ENCODE measurements around the gene FGL2.
"Not testable (repeated sequence)": the region's sequence is repeated elsewhere in the genome, so short reads cannot be mapped to it uniquely, and the experiment has no call there.

FGL2 gene

DNA sequence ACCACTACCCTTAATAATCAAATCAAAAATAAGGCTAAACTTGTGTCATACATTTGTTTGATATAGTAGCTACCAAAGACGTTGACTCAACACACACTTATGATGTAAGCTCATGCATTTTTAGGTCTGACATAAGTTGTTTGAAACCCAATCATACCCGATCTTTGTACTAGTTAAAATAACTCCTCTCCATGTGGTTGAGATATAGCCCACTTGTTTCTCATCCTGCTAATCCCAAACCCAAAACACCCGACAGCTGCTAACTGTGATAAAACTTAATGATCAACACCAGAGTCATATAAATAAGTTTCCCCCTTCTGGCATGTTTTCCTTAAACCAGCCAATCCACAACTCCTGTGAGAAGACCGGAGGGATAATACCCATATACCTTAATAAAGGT lies 28.5 kb downstream of the FGL2 start:
- not testable (repeated sequence) for DNase-seq (ENCODE audit: low read depth in 2 of 3, low spot score in 1 of 3)

DNA sequence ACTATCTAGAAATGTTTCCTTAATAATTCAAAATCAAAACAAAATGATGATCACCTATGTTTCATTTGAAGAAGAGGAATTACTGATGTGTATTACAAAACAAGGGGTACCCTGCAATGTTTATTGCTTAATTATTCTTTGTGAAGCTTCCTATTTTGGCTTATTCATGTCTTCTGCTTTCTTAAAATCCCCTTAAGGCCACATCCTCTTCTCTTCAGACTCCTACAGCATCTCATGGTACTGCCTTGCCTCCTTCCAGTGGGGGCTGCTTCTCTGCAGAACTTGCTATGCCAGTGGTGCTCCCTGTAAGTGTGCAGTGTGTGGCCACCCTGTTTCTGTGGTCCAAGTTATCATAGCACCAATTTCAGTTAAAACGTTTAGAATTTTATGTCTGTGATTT lies 42.2 kb downstream of the FGL2 start:
- no peak for DNase-seq (ENCODE audit: low read depth in 2 of 3, low spot score in 1 of 3)

GRCh38 chr7:77157034-77157433 lies 42.6 kb downstream of the FGL2 start:
- not testable (repeated sequence) for DNase-seq (ENCODE audit: low read depth in 2 of 3, low spot score in 1 of 3)

DNA sequence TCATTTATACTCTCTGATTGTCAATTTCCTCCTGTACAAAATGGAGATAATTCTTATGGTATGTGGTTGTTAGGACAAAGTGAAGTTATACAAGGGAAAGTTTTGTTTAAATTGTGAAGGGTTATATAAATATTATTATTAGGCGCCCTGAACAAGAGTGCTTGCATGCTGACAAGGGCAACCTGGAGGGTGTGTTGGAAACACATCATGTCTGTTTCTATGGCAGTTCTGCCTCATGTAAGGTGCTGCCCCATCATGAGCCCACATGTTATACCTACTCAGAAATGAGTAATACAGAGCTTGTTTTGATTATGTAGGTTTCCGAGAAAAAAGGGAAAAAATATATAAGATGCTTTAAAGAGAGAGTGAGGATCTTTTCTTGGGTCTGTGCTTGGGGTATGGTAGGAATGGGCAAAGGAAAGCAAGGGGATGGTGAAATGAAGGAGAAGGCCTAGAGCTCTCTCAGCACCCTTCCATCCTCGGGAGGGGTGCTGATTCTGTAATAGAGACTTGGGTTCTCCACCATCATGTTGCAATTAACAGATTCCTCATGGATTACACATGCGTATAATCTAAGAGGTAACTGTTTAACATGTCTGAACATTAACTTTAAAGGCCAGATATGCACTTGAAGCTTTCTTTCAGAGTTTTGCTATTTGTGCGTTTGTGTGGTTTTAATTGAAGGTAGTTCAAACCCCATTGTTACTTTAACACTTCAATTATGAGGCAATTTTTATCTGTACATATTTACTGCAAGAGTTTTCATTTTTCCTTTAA lies 43.8 kb downstream of the FGL2 start:
- not testable (repeated sequence) for DNase-seq (ENCODE audit: low read depth in 2 of 3, low spot score in 1 of 3)

GRCh38 chr7:77154917-77155464 lies 44.6 kb downstream of the FGL2 start:
- not testable (repeated sequence) for DNase-seq (ENCODE audit: low read depth in 2 of 3, low spot score in 1 of 3)

GRCh38 chr7:77152232-77152631 lies 47.4 kb downstream of the FGL2 start:
- DNase-seq (ENCODE audit: low read depth in 2 of 3, low spot score in 1 of 3): not testable (repeated sequence)

All from stimulated activated CD4-positive, alpha-beta T cell treated with anti-CD3 and anti-CD28 coated beads, Interleukin-12 subunit alpha, Interleukin-12 subunit beta, amount 100 ng/mL, for 48 hours (primary cell).